K562 (cell line): ENCODE data around the gene INPP5K. TPM values are rescaled to one million over a fixed set of nuclear protein-coding genes. Genes with fewer than 3 reads are reported as not detected.

Experiments
- FIP1L1 ChIP-seq: fragments of 200-400 bp; formaldehyde crosslinking; IDR thresholded peaks from 2 replicates; pipeline ENCODE4 v1.6.1; 2018; ENCODE audit warnings: mild to moderate bottlenecking, low read depth, low read length; ENCODE audit not compliant: poor library complexity, severe bottlenecking
- GABPA ChIP-seq: fragments of 200-800 bp; sonication (Bioruptor generic); conservative IDR thresholded peaks from 2 replicates; pipeline ENCODE4 v1.6.1; 2016; ENCODE audit warnings: low read depth, missing genetic modification characterization, missing compliant biosample characterization
- KLF1 ChIP-seq: fragments of 450-650 bp; IDR thresholded peaks from 2 replicates; pipeline ENCODE4 v1.6.1; 2016; ENCODE audit warnings: missing genetic modification characterization, missing compliant biosample characterization
- LARP7 ChIP-seq: fragments of 450-650 bp; IDR thresholded peaks from 2 replicates; pipeline ENCODE4 v1.6.1; 2016
- RBBP5 ChIP-seq: fragments of 200-600 bp; sonication (generic); IDR thresholded peaks from 2 replicates; pipeline ENCODE4 v1.6.1; 2012; ENCODE audit warnings: borderline replicate concordance, mild to moderate bottlenecking, low read length, control low read depth, inconsistent platforms; ENCODE audit not compliant: insufficient read depth, poor library complexity, severe bottlenecking
- ZKSCAN1 ChIP-seq: fragments of 150-350 bp; IDR thresholded peaks from 2 replicates; pipeline ENCODE4 v1.6.1; 2016; ENCODE audit warnings: low read depth, low read length
- ZSCAN29 ChIP-seq: fragments of 450-650 bp; IDR thresholded peaks from 2 replicates; pipeline ENCODE4 v1.6.1; 2017
- polyA plus RNA-seq, 8 experiments: library from polyadenylated mRNA; depleted of rRNA in 4 of 8; stranded (reverse) in 5 of 8; unstranded in 3 of 8; fragments of >200 nt; fragmentation: Nextera tagmentation in 2 of 8; fragmentation: Illumina TruSeq in 1 of 8; extraction: Ambion mirVana in 2 of 8; extraction: Trizol in 1 of 8; gene quantifications; 2 replicates each; pipeline versions ENCODE4 v1.2.1 to v1.2.3, GENCODE V29; 2011 to 2014; ENCODE audit warnings: inconsistent platforms in 1 of 8, missing spikeins in 1 of 8
- total RNA-seq, 7 experiments: library from RNA; depleted of rRNA in 6 of 7; stranded (reverse); fragments of >200 nt in 6 of 7; fragmentation: Illumina TruSeq in 2 of 7; extraction: Trizol in 2 of 7; gene quantifications; 2 replicates each; pipeline versions ENCODE4 v1.2.1 to v1.2.3, GENCODE V29; 2011 to 2021; ENCODE audit warnings: low replicate concordance in 1 of 7
- TF ChIP-seq, protein P1 (sequence below): sonication (generic); IDR thresholded peaks from 2 replicates; pipeline ENCODE4 v1.6.1; 2016
- TF ChIP-seq, protein P2 (sequence below), 2 experiments: fragments of 450-650 bp; conservative IDR thresholded peaks; 2 replicates each; pipeline ENCODE4 v1.6.1; 2017; ENCODE audit warnings: mild to moderate bottlenecking in 2 of 2, moderate library complexity in 2 of 2

Gene INPP5K
- total and polyA plus RNA-seq, 9 of the 15 experiments (the other 6 are each of a cell fraction or from before 2014, with no cell fraction given): 0.63 to 15.1 (median 10.1) TPM

DNA sequence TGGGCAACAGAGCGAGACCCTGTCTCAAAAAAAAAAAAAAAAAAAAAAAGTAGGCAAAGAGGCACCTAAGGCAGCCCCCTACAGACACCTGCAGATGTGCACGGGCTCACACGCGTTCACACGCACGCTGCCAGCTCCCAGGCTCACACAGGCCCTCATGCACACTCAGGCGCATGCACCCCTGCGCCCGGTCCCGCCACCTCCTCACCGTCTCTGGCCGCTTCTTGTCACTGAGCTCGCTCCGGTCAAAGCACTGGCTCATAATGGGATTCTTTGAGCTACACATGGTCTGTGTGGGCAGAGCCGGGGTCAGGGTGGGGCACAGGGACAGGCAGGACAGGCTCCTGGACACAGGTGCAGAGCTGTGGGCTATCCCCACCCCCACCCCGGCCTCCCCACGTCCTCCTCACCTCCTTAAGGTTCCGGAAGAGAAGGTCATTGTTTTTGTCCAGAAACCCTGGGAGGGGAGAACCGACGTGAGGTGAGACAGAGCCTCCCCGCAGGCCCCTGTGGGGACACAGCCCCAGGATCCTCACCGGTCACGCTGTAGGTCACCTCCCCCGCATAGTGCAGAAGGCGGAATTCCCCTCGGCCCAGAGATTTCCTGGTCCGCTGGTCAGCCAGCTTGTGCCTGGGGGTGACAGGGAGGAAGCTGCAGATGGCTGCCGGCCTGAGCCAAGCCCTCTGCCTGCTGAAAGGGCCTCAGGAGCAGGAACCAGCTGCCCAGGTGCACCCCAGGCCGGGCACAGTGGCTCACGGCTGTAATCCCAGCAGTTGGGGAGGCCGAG lies 41.8 kb downstream of the INPP5K start (continued):
- TF ChIP-seq RBBP5 (no peak), KLF1 (tag) (no peak), LARP7 (no peak), ZSCAN29 (no peak), ZKSCAN1 (no peak), GABPA (tag) (no peak), FIP1L1 (no peak)
- TF ChIP-seq, protein P1, sequence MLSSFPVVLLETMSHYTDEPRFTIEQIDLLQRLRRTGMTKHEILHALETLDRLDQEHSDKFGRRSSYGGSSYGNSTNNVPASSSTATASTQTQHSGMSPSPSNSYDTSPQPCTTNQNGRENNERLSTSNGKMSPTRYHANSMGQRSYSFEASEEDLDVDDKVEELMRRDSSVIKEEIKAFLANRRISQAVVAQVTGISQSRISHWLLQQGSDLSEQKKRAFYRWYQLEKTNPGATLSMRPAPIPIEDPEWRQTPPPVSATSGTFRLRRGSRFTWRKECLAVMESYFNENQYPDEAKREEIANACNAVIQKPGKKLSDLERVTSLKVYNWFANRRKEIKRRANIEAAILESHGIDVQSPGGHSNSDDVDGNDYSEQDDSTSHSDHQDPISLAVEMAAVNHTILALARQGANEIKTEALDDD: no peak
- TF ChIP-seq, protein P2, sequence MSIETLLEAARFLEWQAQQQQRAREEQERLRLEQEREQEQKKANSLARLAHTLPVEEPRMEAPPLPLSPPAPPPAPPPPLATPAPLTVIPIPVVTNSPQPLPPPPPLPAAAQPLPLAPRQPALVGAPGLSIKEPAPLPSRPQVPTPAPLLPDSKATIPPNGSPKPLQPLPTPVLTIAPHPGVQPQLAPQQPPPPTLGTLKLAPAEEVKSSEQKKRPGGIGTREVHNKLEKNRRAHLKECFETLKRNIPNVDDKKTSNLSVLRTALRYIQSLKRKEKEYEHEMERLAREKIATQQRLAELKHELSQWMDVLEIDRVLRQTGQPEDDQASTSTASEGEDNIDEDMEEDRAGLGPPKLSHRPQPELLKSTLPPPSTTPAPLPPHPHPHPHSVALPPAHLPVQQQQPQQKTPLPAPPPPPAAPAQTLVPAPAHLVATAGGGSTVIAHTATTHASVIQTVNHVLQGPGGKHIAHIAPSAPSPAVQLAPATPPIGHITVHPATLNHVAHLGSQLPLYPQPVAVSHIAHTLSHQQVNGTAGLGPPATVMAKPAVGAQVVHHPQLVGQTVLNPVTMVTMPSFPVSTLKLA (conservative IDR thresholded peaks at IDR 0.05): no peak
